ENCODE data around the gene TSHZ1. TPM values are rescaled to one million over a fixed set of nuclear protein-coding genes. Genes with fewer than 3 reads are reported as not detected.
A peak's percentile ranks its signal among the peaks of the same experiment; 100 is the strongest.

Gene TSHZ1
- total RNA-seq, 1 donor from 2014 or later, result 12.1 TPM

DNA sequence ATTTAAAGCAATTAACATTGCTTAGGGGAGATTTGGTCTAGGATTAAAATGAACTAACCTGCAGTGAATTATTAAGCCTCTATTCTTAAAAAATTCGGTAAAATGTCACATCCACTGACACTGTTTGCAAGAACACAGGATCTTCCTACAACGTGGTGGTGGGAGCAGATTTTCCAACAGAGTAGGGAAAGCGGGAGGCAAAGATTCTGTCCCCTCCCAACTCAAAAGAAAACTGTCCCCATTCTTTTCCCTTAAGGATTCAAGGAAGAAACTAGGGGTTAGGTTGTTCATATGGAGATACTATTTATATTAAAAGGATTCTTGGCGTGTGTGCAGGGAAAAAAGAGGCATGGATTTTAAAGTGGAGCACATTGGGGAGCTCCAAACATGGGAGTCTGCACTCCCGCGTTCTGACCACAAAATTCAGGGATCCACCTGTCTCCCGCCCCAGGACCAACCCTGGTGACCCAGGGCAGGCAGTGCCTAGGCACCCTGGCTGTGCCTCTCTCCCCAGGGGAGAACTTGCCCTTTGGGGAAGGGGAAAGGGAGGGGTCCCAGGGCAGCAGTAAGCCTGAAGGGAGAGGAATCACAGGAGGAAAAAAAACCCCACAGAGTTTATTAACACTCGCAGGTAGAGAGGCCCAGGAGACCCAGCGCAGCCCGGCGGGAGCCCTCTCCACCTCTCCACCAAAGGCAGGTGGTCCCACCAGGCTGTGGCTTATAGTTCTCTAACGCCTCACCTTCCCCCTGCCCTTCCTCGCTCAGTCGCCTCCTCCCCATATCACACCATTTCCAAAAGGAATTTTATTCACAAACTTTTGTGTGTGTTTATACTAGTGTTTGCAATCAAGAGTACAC lies 3.9 kb upstream of the TSHZ1 start:
- DNase-seq (ENCODE audit: low spot score), result no peak
- ATAC-seq, result no peak

DNA sequence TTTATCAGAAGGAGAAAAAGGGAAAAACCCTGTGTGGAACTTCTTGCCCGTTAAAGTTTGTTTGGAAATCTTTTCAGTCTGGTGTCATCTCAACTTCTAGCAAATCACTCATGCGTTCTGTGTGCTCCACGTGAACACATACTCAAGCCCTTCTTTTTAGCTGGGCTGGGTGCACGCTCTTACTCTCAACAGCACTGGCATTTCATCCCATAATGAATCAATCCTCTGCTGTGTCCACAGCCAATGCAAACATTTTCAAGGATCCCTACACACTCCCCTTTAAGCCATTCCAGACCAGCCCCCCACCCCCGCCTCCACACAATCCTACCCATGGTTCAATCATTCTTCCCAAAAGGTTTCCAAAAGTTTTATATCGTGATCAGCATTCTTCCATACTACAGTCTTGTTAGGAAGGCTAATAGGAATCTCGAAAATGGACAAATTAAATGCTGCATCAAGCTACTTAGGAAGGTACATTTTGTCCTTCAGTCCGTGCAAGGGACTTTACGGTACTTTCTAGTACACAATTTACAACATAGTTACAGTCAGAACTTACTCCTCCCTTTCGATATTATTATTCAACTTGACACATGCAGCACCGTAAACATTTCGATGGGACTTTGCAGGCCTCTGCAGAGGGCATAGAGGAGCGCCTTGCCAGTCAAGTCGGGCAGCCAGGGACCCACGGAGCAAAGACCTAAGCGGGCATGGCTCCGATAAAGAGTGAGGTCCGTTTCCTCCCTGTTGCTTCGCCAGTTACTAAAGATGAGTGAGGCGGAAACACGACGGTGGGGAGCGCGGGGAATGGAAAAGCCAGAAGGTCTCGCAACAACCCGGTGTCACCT lies 3.1 kb upstream of the TSHZ1 start:
- no peak for ATAC-seq

DNA sequence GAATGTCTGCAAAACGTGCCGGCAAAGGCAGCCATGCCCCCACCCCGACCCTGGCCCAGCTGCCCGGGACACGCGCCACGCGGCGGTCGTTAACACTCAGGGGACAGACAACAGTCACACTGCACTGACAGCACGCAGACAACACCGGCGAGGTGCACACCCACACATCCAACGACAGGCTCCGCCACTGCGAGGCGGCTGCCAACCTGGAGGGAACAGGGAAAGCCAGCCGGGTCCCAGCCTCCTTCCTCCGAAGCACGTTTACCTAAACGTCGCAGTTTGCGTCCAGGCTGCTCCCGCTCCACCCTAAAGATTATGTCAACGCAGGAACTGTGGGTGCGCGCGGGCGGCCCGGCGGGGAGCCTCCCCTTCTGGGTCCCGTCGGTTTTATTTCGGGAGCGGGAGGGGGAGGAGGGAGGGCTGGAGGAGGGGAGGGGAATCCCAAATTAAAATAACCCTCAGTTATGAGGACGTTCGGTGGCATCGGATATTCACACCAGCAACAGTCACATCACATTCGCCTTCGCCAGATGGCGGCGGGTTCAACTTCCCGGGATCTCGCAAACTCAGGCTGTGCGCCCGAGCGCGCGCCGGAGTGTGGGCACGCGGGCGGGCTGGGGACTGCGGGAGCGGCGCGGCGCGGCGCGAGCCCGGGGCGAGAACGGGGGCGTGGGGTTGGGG lies 2.3 kb upstream of the TSHZ1 start:
- DNase-seq (ENCODE audit: low spot score) (peak; percentile 64), ATAC-seq (peak; percentile 25)

More for the DNA sequence above, 3.1 kb upstream of the TSHZ1 start:
- DNase-seq (ENCODE audit: low spot score), result no peak

GRCh38 chr18:75208836-75209128 lies 1.8 kb upstream of the TSHZ1 start:
- DNase-seq (ENCODE audit: low spot score), result no peak

GRCh38 chr18:75209129-75209950 lies 1.3 kb upstream of the TSHZ1 start, which contains the start of gene PTGR3:
TSS of gene PTGR3 (minus strand) at chr18:75209139. CDS start at chr18:75209058, 81 bp downstream.
- ATAC-seq, result peak; percentile 69
- DNase-seq (ENCODE audit: low spot score), result peak; percentile 91

More at GRCh38 chr18:75208836-75209128, 1.8 kb upstream of the TSHZ1 start:
- ATAC-seq, result peak; percentile 6

DNA sequence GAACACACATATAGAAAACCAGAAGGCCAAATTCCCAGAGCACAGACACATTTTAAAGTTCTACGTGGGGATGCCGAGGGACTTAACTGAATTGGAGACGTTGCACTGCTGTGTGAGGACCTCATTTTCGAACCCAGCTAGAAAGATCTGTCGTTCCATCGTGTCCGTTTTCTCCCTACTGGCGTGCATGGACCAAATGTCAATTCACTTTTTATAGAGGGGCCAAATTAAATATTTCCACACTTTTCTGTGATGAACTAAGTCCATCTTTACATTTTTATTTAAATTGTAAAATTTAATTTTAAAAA lies 692 bp upstream of the TSHZ1 start:
- ATAC-seq (no peak), DNase-seq (ENCODE audit: low spot score) (no peak)

DNA sequence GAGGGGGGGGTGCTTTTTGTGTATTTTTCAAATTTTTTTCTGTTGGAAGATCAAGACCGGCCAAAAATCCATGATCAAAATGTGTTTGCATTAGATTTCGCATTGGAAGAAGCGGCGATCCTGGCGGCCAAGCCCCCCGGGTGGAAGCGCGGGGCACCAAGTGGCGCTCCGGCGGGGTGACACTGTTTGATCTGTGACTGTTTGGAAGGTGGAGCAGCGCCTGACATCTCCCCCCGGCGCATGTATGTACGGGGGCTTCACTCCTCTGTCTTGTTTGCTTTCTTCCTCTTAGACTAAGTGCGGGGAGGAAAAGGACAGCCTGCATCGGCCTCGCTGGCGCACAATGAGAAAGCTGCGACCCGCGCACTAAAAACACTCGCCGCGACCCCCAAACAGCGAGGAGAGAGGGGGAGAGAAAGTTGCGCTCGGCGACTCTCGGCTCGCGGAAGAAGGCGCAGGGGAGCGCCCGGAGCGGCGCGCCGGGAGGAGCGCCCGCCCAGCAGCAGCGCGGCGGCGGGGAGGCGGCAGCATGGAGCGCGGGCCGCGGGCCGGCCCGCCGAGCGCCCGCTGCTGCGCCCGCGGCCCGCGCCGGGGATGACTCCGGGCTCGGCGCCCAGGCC lies 515 bp downstream of the TSHZ1 start:
- no peak for ATAC-seq

DNA sequence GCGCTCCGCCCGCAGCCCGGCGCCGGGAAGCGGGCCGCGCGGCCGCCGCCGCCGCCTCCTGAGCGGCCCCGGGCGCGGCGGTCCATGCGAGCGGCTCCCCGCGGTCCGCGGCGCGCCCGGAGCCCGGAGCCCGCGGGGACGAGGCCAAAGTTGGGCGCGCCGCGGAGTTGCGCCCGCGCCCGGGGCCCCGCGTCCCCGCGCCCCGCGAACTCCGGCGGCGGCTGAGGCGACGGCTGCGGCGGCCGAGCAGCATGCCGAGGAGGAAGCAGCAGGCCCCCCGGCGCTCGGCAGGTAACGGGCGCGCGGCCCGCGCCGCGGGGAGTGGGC lies 992 bp downstream of the TSHZ1 start:
- DNase-seq (ENCODE audit: low spot score), result no peak
- no peak for ATAC-seq

More for the DNA sequence above, 515 bp downstream of the TSHZ1 start:
- DNase-seq (ENCODE audit: low spot score), result no peak

- peak; percentile 52 for DNase-seq (ENCODE audit: low spot score)
- peak; percentile 1 for ATAC-seq
These were observed 1.6 kb downstream of the TSHZ1 start for GRCh38 chr18:75211953-75212750.

GRCh38 chr18:75212751-75213090 lies 2.1 kb downstream of the TSHZ1 start:
- ATAC-seq (no peak), DNase-seq (ENCODE audit: low spot score) (no peak)

DNA sequence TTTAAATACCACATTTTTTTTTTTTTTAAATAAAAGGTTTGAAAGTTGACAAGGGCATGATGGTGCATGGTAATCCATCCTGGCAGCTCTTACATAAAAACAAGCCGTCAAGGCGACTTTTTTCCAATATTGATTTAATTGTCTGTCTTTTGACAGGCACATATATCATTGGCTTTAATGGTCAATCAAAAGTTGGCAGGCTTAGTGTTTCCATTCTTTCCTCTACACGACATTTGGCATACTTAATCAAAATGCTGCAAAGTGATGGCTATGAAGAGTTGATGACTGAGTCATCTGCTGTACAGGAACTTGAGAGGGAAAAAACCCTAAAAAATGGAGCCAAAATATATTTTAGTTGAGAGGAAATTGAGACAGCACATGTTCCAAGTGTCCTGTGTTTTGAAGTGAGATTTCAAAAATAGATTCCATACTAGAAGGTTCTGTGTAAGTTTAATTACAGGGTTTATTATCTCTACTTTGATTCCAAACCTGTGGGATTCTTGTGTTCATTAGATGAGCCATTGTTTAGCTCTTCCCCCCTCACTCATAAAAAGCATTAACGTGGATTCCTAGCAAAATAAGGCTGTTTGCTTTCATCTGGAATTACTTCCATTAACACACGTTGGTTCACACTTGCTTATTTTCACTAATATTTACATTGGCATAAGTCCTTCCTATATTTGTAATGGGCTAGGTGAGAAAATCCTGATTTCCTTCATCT lies 3.2 kb downstream of the TSHZ1 start:
- DNase-seq (ENCODE audit: low spot score), result no peak
- ATAC-seq, result no peak

DNA sequence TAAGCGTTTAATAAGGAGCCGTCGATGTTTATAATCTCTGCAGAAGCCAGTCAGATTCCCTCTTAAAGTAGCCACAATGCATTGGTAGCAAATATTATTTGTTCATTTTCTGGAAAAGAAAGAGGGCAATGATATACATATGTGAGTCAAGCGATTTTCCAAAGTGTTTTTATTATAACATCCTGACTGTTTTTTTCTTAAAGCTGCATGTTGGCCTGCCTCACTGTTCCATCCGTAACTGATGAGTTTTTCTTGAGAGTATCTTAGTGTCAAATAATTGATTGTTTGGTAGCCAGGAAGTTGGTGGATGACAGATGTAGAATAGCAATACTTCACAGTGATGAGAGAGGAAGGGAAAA lies 3.7 kb downstream of the TSHZ1 start:
- ATAC-seq, result no peak
- no peak for DNase-seq (ENCODE audit: low spot score)

GRCh38 chr18:75214766-75215510 lies 4.3 kb downstream of the TSHZ1 start:
- ATAC-seq (peak; percentile 25), DNase-seq (ENCODE audit: low spot score) (no peak)

DNA sequence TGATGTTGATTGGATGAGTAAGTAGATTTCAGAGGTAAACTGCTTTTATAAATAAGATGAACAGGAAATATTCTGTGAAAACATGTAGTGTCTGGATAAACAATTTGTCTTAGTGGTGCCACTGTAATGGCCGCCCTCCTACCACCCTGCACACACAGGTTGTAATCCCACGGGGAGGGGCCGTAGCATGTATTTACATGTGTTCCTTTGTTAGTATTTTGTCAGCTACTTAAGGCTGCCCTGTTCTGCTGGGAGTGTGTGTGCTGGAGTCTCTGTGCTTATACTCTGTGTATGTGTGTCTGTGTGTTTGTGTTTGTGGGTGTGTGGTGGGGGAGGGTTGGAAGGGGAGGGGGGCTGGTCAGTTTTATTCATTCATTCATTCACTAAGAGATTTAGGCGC lies 5.1 kb downstream of the TSHZ1 start:
- DNase-seq (ENCODE audit: low spot score), result no peak
- ATAC-seq, result no peak

DNA sequence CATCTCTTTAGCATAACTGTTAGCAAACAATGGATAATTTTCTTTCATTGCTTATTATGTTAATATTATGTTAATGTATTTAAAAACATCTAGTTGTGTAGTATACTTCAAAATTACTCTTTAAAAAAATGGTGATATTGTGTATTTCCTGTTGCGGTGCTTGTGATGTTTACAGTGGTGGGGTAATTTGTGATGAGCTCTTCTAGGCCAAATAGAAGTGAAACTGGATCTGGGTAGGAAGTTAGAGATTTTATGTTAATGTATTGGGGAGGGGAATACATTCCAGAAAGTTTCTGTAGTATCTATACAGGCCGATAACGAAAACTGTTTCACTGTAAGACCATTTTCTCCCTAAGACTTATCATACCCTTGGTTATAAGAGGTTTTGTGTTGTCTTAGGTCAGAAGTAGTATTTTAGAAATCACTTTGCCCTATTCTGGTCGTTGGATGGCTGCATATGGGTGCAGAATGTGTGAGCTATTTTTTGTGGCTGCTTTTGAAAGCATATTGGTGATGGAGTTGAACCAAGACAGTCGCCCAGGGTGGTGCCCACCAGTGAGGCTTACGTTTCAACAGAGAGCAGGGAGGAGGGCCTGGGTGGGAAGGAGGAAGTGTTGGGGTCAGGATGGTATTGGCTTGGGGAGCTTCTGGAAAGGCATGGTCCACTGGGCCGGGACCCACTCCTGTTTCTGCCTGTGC lies 5.8 kb downstream of the TSHZ1 start:
- DNase-seq (ENCODE audit: low spot score) (no peak), ATAC-seq (no peak)

DNA sequence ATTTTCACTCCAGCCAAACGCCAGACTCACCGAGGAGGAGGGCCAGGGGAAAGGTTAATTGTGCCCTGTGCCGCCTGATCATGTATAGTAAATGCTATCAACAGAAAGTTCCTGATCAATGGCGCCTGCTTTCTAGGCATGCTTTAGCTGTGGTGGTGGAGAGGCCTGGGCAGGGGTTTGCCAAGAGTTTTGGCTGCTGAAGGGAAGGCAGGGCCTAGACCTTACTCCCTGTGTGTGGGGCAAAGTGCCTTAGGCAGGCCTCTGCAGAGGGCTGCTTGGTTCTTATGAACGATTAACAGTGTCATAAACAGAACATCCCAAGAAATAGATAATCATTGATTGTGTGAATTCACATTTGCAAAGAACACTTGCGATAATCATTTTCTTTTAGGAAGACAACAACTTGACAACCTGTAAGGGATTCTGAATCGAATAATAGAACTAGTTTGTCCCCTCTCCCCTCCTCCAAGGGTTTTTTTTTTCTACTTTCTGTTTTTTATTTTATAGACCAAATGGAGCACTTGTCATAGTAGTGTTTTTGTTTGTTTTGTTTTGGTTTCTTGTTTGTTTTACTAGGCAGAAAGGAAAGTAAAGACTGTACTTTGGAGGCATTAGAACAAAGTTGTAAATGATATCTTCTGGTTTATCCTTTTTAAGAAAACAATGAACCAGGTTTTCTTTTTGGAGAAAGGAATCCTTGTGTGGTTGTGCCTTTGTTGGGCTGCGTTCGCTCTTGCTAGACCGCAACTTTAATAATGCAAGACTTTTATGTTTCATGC lies 6.5 kb downstream of the TSHZ1 start:
- DNase-seq (ENCODE audit: low spot score) (peak; percentile 59), ATAC-seq (peak; percentile 84)

Measured in left lobe of liver (tissue), 2 donors.